Stimulated activated CD4-positive, alpha-beta T cell treated with anti-CD3 and anti-CD28 coated beads, TNF-alpha, amount 100 ng/mL, for 48 hours (primary cell): ENCODE data around the gene MBNL2.

Experiments
- DNase-seq, 3 donors: peaks; one replicate each; pipeline ENCODE4 v3.0.0-alpha.2; 2020; ENCODE audit warnings: low read depth in 3 of 3

The MBNL2 gene

DNA sequence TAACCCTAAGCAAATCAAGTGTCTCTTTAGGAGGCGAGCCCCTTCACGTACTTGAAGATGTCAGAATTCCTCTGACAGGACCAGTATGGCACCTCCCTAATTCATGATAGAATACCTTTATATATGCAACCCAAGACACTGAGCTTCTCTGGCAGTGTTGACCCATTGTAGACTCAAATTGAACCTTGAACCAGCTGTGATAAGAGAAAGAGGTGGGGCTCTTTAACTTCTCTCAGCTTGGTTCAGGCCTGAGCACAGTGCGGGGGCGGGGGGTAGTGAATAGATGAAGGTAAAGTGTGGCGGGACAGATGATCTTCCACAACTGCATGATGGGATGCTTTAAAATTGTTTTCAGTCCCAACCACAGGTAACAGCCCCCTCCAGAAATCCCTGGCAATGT is 12.1 kb downstream of the MBNL2 start:
- no peak for DNase-seq

DNA sequence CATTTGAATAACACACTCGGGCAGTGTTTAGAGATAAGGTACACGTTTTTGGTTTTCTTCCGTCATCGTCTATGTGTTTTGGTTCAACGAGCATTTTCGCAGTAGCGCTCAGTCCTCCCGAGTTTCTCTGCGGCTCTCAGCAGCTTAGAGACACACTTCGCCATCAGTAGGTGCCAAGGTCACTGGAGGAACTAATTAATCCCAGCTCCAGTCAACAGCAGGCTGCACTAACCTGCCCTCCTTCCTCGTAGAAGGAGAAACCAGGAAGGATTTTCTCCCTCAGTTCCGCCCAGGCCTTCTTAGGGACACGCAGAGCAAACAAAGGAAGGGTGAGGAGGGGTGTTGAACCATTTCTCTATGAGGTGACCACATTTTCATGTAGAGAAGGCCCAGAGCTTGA is 12.6 kb downstream of the MBNL2 start:
- no peak for DNase-seq

DNA sequence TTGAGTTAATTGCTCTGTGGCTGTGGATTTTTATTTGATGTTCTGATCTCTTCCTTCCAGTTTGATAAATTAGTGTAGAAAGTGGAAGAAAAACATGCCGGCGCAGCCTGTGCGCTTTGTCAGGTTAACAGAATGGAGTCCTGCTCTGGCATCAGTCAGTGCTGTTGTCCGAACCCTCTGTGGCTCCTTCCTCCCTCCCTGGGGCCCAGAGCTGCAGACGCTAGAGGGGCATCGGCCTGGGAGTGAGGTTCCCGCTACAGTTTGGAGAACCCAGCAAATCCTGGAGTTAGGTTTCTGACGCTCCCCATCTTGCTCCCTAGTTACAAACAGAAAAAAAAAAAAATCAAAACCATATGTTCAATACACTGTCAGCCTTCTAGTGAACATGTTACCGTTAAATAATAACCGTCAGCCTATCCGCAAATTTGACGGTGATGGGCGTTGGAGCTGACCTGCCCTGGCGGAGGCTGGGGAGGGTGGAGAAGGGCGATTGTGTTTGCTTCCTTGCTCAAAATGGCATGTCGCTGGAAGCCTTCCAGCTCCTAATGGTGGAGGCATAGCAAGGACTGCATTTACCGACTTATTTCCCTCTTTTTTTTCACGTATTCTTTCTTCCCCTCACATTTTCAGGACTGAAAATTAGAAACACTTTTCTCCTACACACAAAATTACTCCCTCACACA is 13.6 kb downstream of the MBNL2 start:
- no peak for DNase-seq

DNA sequence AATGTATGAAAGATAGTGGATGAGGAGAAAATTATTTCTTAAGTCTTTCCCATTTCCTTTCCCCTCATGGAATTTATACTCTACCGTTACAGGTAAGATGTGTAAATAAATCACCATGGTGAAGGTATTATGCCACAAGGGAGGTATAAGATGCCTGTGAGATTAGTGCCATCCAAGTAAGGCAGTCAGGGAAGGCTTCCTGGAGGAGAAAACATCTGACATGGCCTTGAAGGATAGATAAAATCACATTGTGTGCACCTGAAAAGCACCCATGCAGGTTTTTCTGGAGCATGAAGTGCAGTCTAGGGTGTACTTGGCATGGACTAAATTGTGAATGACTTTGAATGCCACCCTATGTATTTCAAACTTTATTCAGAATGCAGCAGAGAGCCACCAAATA is 15.3 kb downstream of the MBNL2 start:
- DNase-seq = no peak

DNA sequence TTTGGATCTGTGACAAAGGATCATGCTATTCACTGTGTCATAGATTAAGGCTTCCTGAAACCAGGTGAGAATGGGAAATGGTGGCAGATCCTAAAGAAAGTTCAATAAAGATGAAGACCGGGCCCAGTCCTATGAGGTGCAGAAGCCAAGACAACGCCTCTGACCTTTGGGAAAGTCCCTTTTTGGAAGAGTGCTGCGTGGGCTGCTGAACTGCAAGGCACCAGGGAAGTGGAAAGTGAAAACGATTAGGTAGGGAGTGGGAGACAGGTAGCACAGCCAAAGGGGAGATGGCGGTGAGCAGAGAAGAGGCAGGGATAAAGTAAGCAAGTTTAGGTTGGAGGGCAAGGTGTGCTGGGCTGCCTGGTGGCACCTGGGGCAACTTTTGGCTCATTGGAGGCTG is 16.3 kb downstream of the MBNL2 start:
- DNase-seq = no peak

DNA sequence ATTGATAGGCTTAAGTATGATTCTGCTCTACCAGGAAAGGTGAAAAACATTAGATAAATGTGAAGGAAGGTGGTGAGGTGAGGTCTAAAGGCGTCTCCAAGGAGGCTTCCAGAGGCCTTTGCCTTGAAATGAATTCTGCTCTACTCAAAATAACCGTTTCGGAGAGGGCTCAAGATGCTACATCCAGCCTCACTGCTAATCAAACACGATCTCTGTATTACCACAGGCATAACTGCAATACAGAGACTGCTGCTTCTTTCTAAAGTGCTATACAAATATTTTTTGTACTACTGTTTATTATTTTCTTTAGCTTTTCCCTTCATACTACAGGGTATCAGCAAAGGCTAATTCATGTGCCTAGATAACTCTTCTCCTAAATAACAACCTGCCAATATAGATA is 16.8 kb downstream of the MBNL2 start:
- no peak for DNase-seq

DNA sequence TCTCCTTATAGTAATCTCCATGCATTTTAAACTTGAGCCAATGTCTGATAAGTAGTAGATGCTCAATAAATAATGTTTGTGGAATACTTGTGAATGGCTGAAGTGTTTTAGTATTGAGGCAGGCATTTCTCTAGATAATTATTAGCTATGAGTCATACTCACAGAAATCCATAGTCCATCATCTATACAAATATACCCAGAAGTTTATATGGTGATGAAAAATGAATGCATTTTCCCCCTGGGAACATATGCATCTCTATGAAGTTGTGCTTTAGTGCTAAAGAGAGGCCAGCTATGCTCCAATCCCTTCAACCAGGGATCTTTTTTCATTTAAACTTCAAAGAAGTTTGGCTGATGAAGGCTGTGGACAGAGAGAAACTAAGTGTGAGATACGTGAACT is 17.2 kb downstream of the MBNL2 start:
- no peak for DNase-seq

DNA sequence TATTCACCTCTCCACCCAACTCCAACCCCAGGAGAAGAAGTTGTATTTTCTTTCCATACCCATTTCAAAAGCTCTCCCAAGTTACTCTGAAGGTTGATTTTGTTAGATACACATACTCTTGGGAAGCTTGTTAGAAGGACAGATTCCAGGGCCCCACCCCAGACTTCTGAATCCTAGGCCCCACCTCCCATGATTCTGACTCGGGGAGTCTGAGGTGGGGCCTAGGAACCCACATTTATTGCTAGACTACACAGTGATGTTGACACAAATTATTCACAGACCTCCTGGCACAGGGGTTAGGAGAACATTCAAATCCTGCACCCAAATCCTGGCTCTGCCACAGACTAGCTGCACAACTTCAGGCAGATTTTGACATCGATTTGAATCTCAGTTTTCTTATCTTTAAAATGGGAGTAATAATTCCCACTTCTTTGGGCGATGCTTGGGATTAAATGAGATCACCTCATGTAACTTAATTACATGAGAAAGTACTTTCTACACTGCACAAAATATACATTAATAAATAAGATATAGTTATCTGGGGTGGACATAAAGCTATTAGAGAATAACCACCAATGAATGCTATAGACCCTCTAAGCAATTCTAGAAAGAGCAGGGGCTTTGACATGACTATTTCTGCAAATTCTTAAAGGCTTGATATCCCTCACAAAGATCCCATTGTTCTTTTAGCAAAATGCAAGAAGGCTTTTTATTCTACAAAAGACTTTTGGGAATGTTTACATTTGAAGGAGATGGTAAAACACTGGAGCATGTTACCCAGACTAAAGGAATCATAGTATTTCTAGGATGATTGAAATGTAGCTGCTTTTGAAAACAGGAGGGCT is 18.0 kb downstream of the MBNL2 start:
- no peak for DNase-seq

DNA sequence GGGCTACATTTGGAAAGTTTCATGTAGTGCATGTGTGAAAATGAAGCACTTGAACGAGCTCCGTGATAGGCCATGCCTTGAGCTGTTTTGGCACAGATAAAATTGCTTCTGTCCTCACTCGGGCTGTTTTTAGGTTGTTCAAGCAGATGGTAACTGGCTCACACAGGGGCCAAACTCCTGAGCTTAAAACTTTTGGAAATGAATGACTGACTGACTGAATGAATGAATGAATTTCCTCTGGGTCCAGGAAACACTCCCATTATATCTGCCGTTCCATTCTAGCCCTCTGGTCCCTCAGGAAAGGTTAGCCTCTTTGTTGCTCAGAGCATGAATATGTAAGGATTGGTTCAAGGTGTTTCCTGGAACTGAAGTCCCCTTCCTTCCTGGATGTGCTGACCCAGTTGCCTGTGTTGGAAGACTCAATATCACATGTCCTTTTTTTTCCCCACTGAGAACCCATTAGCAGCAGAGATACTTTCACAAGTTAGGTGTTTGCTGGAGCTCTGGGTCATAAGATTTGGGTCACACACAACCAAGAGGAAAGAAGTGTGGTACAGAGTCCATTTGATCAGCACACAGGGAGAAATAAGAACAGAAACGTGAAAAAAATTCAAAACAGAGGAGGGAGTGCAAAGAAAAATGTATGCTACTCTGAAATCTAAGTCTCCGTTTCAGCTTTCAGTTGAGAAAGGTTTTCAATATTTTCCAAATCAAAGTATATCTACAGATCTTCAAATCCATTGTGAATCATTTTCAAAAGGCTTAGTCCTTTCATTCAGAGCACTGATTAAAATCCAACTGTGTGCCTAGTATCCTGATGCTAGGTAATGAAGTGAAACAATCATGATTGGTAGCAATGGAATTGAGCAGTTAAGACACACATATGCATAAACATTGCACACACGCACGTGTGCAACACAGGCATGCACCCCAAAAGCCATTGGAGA is 18.9 kb downstream of the MBNL2 start:
- no peak for DNase-seq

DNA sequence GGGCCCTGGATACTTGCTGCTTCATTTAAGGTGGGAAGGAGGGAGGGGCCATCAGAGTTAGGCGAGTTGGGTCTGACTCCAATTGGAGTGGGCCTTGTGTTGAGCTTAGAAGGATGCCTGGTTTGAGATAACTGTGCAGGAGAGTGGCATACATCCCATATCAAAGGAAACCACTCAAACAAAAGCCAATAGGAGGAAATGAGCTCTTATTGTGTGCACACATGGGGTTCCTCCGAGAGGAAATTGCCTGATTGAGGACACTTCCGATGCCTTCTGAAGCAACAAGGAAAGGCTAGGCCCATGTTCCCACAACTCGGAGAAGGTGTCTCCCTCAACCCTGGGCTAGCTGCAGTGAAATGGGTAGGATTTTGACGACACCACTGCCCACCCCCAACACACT is 19.6 kb downstream of the MBNL2 start:
- no peak for DNase-seq

DNA sequence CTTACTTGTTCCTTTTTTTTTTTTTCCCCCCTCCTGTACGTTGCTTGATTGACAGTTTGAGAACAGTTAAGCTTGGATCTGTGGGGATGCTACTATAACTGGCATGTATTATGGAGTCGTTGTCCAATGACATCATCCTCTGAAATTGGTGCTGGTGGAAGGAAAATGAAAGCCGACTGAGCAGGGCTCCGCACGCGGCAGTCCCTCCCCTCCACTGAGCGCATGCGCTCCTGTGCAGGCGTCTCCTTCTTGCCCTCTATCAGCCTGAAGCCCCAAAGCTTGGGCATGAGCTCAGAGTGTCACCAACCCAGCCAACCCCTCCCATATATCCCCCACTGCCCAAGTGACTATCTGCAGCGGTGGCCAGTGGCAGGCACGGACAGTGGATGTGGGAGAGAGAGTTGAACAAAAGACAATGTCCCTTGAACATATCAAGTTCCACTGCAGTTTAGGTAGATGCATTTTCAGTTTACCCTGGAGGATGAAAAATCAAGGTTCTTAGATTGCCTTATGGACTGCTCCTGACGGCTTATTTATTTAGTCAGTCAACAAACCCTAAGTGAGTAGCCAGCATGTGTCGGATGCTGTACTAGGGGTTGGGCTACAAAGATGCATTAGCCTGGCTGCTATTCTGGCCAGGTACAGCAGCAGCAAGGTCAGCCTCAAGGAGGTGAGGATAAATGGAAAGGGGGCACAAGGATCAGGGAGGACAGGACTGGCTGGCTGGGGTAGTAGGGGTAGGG is 20.8 kb downstream of the MBNL2 start:
- DNase-seq = no peak

DNA sequence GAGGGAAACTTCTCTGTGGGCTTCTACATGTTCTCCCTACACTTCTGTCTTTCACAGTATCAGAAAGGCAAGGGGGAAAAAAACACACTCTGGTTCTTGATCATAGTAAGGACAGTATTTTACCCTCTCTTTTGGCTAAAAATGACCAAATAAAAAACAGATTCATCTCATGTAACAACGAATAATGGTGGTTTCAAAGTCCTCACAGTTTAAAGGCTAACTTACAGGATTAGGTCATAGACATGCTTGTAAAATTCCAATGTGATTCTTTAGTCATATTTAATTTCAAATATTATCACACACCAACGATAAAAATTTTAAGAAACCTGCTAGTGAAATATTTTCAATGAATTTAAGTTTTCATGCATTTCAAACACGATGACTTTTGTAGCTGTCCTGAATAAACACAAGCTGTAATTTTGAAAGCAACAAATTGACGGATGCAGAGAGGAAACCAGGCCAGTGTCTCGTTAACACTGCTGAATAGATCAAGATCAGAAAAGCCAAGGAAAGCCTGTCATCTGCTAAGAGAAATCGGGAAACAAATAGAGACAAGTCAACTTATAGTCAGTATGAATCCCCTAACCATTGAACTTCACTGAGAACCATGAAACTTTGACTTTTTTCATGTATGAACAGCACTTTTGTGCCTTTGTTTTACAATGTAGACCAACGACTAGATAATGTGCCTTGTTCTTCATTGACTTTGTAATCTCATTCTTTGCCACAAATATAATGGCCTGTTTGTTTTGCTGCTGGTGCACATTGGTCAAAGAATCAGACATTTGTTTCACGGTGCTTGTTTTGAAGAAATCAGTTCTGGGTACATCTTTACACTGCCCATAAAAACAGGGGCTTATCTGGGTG is 22.0 kb downstream of the MBNL2 start:
- DNase-seq = no peak

DNA sequence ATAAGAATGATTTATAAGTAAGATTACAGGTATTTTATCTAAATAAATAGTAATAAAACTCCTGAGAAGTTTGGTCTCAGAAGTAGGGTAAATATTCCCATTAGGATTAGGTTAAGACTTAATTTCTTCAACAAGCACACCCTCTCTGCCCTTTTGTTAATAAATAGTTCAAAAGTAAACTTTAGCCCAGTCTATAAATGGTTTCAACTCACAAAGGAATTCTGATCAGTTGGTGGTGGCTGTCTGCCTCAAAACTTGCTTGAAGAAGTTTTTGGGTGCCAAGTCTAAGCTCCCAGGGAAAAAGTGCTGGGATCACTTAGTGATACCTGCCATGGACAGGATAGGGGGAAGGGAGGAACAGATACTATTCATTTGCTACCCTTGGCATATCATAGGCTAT is 22.9 kb downstream of the MBNL2 start:
- no peak for DNase-seq

DNA sequence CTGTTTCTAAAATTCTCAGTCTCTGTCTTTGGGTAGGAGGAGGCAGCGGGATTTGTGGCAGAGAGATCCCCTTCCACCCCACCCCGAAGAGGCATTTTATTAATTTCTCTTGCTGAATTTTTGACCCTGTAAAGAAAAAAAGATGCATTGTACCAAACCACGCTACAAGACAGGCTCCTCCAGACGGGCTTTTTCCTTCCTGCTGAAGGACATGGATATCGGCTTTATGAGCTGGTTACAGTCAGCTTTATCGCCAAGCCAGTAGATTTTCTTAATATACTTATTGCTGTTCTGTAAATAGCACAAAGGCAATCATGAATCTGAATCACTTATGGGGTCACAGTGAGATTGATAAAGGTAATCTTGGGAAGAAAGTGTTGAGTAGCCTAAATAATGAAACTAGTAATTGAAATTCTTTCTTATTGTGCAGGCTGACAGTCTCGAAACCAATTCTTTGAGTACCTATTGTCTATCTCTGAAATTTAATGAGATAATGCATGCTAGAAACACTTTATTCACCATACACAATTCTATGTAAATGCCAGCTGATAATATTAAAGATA is 24.5 kb downstream of the MBNL2 start:
- DNase-seq = no peak

DNA sequence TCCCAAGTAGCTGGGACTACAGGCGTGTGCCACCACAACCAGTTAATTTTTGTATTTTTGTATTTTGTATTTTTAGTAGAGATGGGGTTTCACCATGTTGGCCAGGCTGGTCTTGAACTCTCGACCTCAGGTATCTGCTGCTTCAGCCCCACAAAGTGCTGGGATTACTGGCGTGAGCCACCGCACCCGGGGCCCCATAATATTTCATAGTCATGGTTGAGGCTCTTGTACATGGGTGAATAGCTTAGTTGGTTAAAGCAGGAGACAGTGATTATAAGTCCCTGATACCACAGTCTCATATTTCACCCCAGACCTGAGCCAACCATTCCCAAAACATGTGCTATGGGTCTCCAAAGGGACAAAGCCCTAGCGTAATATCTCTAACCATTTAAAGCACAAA is 26.1 kb downstream of the MBNL2 start:
- DNase-seq = no peak

DNA sequence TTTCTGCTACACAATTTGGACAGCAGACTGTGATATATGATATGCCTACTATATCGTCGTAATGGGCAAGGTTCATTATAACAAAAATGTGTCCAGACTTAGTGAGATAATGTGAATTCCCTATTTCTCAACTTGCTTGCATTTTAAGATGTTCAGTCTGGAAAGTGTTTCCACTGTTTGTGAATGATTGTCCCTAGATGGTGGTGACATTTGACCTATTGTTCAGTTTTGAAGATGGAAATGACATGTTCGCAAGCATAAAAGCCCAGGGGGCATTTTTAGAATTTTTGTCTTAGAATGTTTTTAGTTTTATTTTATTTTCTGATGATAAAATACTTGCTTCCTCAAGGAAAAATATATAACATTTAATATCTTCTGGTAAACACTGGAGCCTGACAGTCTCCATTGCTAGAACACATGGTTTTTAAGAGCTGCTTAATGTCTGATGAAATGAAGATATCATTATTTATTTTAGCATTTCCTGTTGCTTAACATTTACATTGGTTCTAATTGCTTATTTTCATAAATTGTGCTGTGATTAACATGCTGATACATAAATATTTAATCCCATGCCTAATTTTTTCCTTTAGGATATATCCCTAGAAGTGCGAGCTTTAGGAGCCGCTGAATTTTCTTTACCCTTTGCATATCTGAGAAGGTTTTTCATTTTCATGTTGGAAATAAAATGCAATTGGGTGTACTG is 27.1 kb downstream of the MBNL2 start:
- no peak for DNase-seq

DNA sequence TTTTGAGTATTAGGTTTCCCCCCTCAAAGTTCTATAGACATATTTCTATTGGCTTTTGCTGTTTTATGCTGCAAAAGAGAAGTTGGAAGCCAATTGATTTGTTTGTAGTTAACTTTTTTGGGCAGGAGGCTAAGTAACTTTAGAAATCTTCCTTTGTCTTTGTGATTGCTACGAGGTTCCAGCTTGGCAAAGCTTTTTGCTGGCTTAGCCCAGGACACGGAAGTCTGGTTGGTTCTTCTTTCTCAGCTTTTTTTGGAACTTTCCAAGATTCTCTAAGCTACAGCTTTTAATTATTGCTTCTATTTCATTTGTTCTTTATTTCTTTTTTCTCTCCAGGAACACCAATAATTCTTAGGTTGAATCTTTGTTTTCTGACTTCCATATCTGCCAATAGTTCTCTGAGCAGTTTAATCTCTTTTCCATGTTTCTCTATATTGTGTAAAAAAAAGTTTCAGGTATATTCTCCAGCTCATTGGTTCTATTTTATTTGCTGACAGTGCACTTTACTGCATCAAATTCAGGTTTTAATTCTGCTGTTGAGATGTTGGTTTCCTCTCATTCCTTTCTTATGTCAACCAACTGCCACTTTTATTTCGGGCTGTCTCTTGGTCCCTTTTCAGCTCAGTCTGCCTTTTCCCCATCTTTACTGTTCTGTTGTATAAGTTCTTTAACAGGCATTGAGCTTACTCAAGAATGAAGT is 27.8 kb downstream of the MBNL2 start:
- no peak for DNase-seq

DNA sequence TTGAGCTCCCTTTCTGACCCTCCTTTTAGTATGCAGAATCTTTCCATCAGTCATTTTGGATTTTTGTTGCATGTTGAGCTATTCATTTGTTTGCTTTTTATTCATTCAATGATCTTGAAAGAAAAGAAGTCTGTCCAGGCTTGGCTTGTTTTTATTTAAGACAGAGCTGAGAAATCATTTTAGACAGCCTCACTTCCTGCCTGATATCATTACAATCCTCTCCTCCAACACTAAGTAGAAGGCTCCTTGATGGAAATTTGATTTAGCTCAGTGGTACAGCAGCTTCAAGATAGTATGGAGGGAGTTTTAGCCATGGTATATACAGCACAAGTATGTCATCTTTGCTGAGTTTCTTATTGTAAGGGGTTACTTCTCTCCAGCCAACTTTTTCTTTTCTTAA is 28.4 kb downstream of the MBNL2 start:
- DNase-seq = no peak

DNA sequence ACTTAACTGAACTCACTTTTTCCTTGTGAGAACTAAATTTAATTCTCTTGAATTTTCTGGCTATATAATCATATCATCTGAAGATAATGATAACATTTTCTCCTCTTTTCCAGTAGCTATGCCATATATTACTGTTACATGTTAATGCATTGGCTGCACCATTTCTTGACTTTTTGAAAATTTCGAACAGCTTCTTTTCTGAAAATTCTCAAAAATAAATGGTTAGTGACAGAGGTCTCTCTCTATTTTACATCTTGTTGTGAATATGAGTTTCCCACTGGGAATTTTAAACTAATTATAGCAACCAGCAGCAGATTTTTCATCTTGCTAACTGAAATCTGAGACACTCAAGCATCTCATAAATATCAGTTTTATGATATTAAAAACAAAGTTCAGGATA is 30.6 kb downstream of the MBNL2 start:
- no peak for DNase-seq
